ENCODE data around the gene COL13A1. TPM values are rescaled to one million over a fixed set of nuclear protein-coding genes. Genes with fewer than 3 reads are reported as not detected.

COL13A1 gene
- total RNA-seq, 4 donors from 2014 or later = 0.30 to 2.0 (median 0.86) TPM

GRCh38 chr10:69854511-69855345 is 53.0 kb downstream of the COL13A1 start:
- no peaks in the 10 kb centered on the region for H3K27me3 ChIP-seq
- H3K27ac ChIP-seq = no peak overlapping the region
- 85 to 87% methylated on average over 10 of the region's 10 CpGs for WGBS, 2 donors
- DNase-seq (ENCODE audit: low spot score in 2 of 2) = no peak
- TF ChIP-seq EP300 (IDR thresholded peaks at IDR 0.05) (no peak), POLR2A (IDR thresholded peaks at IDR 0.05) (no peak), CTCF (IDR thresholded peaks at IDR 0.05) (no peak)
- H3K4me1 ChIP-seq = no peaks in the 10 kb centered on the region
- no peaks in the 10 kb centered on the region for H3K9me3 ChIP-seq
- H3K4me3 ChIP-seq = no peak overlapping the region
- no peaks in the 10 kb centered on the region for H3K36me3 ChIP-seq

GRCh38 chr10:69855346-69856111 is 53.8 kb downstream of the COL13A1 start:
- Histone ChIP-seq H3K9me3 (no peaks in the 10 kb centered on the region), H3K27ac (no peak overlapping the region), H3K36me3 (no peaks in the 10 kb centered on the region), H3K4me1 (no peaks in the 10 kb centered on the region), H3K27me3 (no peaks in the 10 kb centered on the region), H3K4me3 (no peak overlapping the region)
- TF ChIP-seq CTCF (IDR thresholded peaks at IDR 0.05) (no peak), POLR2A (IDR thresholded peaks at IDR 0.05) (no peak), EP300 (IDR thresholded peaks at IDR 0.05) (no peak)
- WGBS, 2 donors = 70% methylated on average over 6 of the region's 6 CpGs
- no peak for DNase-seq (ENCODE audit: low spot score in 2 of 2)

GRCh38 chr10:69856601-69857166 is 55.0 kb downstream of the COL13A1 start:
- TF ChIP-seq POLR2A (IDR thresholded peaks at IDR 0.05) = no peak
- TF ChIP-seq EP300 (IDR thresholded peaks at IDR 0.05) = no peak
- WGBS, 2 donors = 70 to 78% methylated on average over 7 of the region's 7 CpGs
- no peaks in the 10 kb centered on the region for H3K27me3 ChIP-seq
- DNase-seq (ENCODE audit: low spot score in 2 of 2) = no peak
- H3K4me1 ChIP-seq = no peaks in the 10 kb centered on the region
- no peak overlapping the region for H3K4me3 ChIP-seq
- H3K36me3 ChIP-seq = no peaks in the 10 kb centered on the region
- H3K27ac ChIP-seq = no peak overlapping the region
- no peaks in the 10 kb centered on the region for H3K9me3 ChIP-seq

GRCh38 chr10:69858201-69858600 is 56.5 kb downstream of the COL13A1 start:
- Histone ChIP-seq H3K9me3 (no peaks in the 10 kb centered on the region), H3K36me3 (no peaks in the 10 kb centered on the region), H3K27ac (no peak overlapping the region), H3K4me1 (no peaks in the 10 kb centered on the region), H3K4me3 (no peak overlapping the region), H3K27me3 (no peaks in the 10 kb centered on the region)
- DNase-seq (ENCODE audit: low spot score in 2 of 2) = no peak
- WGBS, 2 donors = 67 to 83% methylated on average over 1 of the region's 1 CpG
- TF ChIP-seq EP300 (IDR thresholded peaks at IDR 0.05) (no peak), POLR2A (IDR thresholded peaks at IDR 0.05) (no peak), CTCF (IDR thresholded peaks at IDR 0.05) (no peak)

GRCh38 chr10:69860271-69860670 is 58.6 kb downstream of the COL13A1 start:
- no peaks in the 10 kb centered on the region for H3K36me3 ChIP-seq
- WGBS, 2 donors = 39 to 48% methylated on average over 9 of the region's 9 CpGs
- no peak overlapping the region for H3K27ac ChIP-seq
- no peak overlapping the region for H3K4me3 ChIP-seq
- DNase-seq (ENCODE audit: low spot score in 2 of 2) = no peak
- H3K4me1 ChIP-seq = no peaks in the 10 kb centered on the region
- H3K9me3 ChIP-seq = no peaks in the 10 kb centered on the region
- TF ChIP-seq POLR2A (IDR thresholded peaks at IDR 0.05) (no peak), CTCF (IDR thresholded peaks at IDR 0.05) (no peak), EP300 (IDR thresholded peaks at IDR 0.05) (no peak)
- H3K27me3 ChIP-seq = no peaks in the 10 kb centered on the region
